Sigmoid colon (tissue), 7 donors: ENCODE results near the gene SH2D2A. TPM values are rescaled to one million over a fixed set of nuclear protein-coding genes. Genes with fewer than 3 reads are reported as not detected.

Experiments
- DNase-seq: peaks from one replicate; pipeline ENCODE4 v3.0.0-alpha.2; 2019
- H3K27ac ChIP-seq, 4 donors: fragments of 200-600 bp; sonication (generic); one replicate each; pipeline ENCODE4 v1.5.1; 2016 to 2019; ENCODE audit warnings: mild to moderate bottlenecking in 1 of 4
- H3K27me3 ChIP-seq, 3 donors: fragments of 200-600 bp; sonication (generic); one replicate each; pipeline ENCODE4 v1.5.1; 2019; ENCODE audit warnings: mild to moderate bottlenecking in 1 of 3
- H3K36me3 ChIP-seq, 4 donors: fragments of 200-600 bp; sonication (generic); one replicate each; pipeline ENCODE4 v1.5.1; 2016 to 2019
- H3K4me1 ChIP-seq, 4 donors: fragments of 200-600 bp; sonication (generic); one replicate each; pipeline ENCODE4 v1.5.1; 2017 to 2019
- H3K4me3 ChIP-seq, 4 donors: fragments of 200-600 bp; sonication (generic); one replicate each; pipeline ENCODE4 v1.5.1; 2017 to 2019; ENCODE audit warnings: mild to moderate bottlenecking in 2 of 4, moderate library complexity in 1 of 4
- H3K9me3 ChIP-seq, 4 donors: fragments of 200-600 bp in 3 of 4; sonication (generic) in 3 of 4; one replicate each; pipeline versions ENCODE4 v1.5.1 to v1.6.1; 2013 to 2019
- CTCF ChIP-seq, 4 experiments: fragments of 450-650 bp in 3 of 4; fragments of 200-600 bp in 1 of 4; IDR thresholded peaks; one replicate each; pipeline ENCODE4 v1.5.1; 2016 to 2019; ENCODE audit warnings: antibody characterized with exemption in 4 of 4, mild to moderate bottlenecking in 3 of 4, moderate library complexity in 2 of 4
- EP300 ChIP-seq, 4 donors: sonication (generic); formaldehyde crosslinking; IDR thresholded peaks; one replicate each; pipeline ENCODE4 v1.6.1; 2017; ENCODE audit warnings: antibody characterized with exemption in 4 of 4
- POLR2A ChIP-seq, 2 donors: fragments of 450-650 bp; IDR thresholded peaks; one replicate each; pipeline ENCODE4 v1.6.1; 2016; ENCODE audit warnings: antibody characterized with exemption in 2 of 2, mild to moderate bottlenecking in 2 of 2, moderate library complexity in 2 of 2
- POLR2AphosphoS5 ChIP-seq, 4 donors: sonication (generic); formaldehyde crosslinking; IDR thresholded peaks; one replicate each; pipeline ENCODE4 v1.6.1; 2017; ENCODE audit warnings: antibody characterized with exemption in 4 of 4
- WGBS, 2 donors: extraction: QIAGEN DNeasy Blood & Tissue Kit; methylation state at CpG; one replicate each; pipeline ENCODE4 v1.1.7; 2013; 5-methylcytosine and 5-hydroxymethylcytosine counted together
- intact Hi-C: fragments of 100-400 bp; cut with DNase I; formaldehyde crosslinking; loops from one replicate; pipeline ENCODE4 v1.15.1; 2023
- polyA plus RNA-seq, 3 donors: library from polyadenylated mRNA; stranded (reverse); fragments of 200-250 nt; gene quantifications; one replicate each; pipeline ENCODE4 v1.2.3, GENCODE V29; 2013
- total RNA-seq, 4 donors: library from RNA; depleted of rRNA; stranded (reverse); fragments of >200 nt; gene quantifications; one replicate each; pipeline ENCODE4 v1.1.0, GENCODE V29; 2016
- donor health status: healthy with polysubstance abuse.
- donor health status: Bipolar disorder and iron deficiency.
- donor health status: healthy.

SH2D2A gene
- total and polyA plus RNA-seq, 7 donors: 0.69 to 8.2 (median 3.3) TPM

- intact Hi-C loops: no loop called here
- peaks cover 0 to 17% (median 13%) of the 10 kb centered on the region in 4 donors for H3K4me1 ChIP-seq
- 5 to 10% methylated on average over 60 of the region's 60 CpGs for WGBS, 2 donors
- TF ChIP-seq POLR2A (IDR thresholded peaks at IDR 0.05) (no peak), CTCF (IDR thresholded peaks at IDR 0.05) (peak in 3 of 4 experiments; percentile 31 to 53 (median 52))
- peaks cover 0 to 16% (median 0%) of the 10 kb centered on the region in 3 donors for H3K27me3 ChIP-seq
- no peaks in the 10 kb centered on the region for H3K36me3 ChIP-seq
- H3K27ac ChIP-seq: peak overlapping the region in 3 of 4 donors; percentile 57 to 77 (median 66)
- DNase-seq: peak; percentile 83
- H3K4me3 ChIP-seq: peak overlapping the region; percentile 13 to 54 (median 45)
- no peaks in the 10 kb centered on the region for H3K9me3 ChIP-seq
These were observed 2.7 kb downstream of the SH2D2A start for GRCh38 chr1:156813750-156814570.

DNA sequence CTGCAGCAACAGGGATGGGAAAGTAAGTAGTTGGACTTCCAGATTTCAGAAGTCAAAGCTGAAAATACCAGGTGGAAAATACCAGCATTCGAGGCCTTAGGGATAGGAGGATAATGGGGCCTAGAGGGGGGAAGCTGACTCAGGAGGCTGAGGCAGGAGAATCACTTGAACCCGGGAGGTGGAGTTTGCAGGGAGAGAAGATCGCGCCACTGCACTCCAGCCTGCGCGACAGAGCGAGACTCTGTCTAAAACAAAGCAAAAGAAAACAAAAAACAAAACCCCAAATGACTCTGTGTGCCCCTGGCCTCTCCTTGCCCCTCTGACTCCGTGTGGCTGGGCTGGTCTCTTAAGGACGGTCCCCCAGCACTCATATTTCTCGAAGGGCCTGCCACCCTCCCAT lies 3.4 kb downstream of the SH2D2A start:
- WGBS, 2 donors: 33 to 54% methylated on average over 10 of the region's 10 CpGs
- no peak for TF ChIP-seq CTCF (IDR thresholded peaks at IDR 0.05)
- TF ChIP-seq EP300 (IDR thresholded peaks at IDR 0.05): no peak
- TF ChIP-seq POLR2A (IDR thresholded peaks at IDR 0.05): no peak
- TF ChIP-seq POLR2AphosphoS5 (IDR thresholded peaks at IDR 0.05): no peak
- intact Hi-C loops: no loop called here

GRCh38 chr1:156812293-156812990 lies 4.2 kb downstream of the SH2D2A start:
- 98% methylated on average over 10 of the region's 10 CpGs for WGBS, 2 donors
- DNase-seq: no peak
- H3K4me3 ChIP-seq: no peak overlapping the region
- peaks cover 0 to 17% (median 13%) of the 10 kb centered on the region in 4 donors for H3K4me1 ChIP-seq
- H3K27me3 ChIP-seq: peaks cover 0 to 16% (median 0%) of the 10 kb centered on the region in 3 donors
- no peaks in the 10 kb centered on the region for H3K36me3 ChIP-seq
- no peaks in the 10 kb centered on the region for H3K9me3 ChIP-seq
- no peak overlapping the region for H3K27ac ChIP-seq
- intact Hi-C loops: no loop called here
- TF ChIP-seq EP300 (IDR thresholded peaks at IDR 0.05) (no peak), POLR2A (IDR thresholded peaks at IDR 0.05) (no peak), POLR2AphosphoS5 (IDR thresholded peaks at IDR 0.05) (no peak), CTCF (IDR thresholded peaks at IDR 0.05) (no peak)

More for the DNA sequence above, 3.4 kb downstream of the SH2D2A start:
- no peaks in the 10 kb centered on the region for H3K9me3 ChIP-seq
- H3K4me3 ChIP-seq: peak overlapping the region; percentile 13 to 54 (median 45)
- no peaks in the 10 kb centered on the region for H3K36me3 ChIP-seq
- H3K4me1 ChIP-seq: peaks cover 0 to 17% (median 13%) of the 10 kb centered on the region in 4 donors
- no peak for DNase-seq
- peak overlapping the region in 2 of 4 donors; percentile 57 to 66 for H3K27ac ChIP-seq
- H3K27me3 ChIP-seq: peaks cover 0 to 16% (median 0%) of the 10 kb centered on the region in 3 donors

- H3K4me3 ChIP-seq: no peak overlapping the region
- intact Hi-C loops: no loop called here
- H3K27me3 ChIP-seq: peaks cover 0 to 16% (median 0%) of the 10 kb centered on the region in 3 donors
- no peak overlapping the region for H3K27ac ChIP-seq
- 60 to 70% methylated on average over 4 of the region's 4 CpGs for WGBS, 2 donors
- TF ChIP-seq CTCF (IDR thresholded peaks at IDR 0.05) (no peak), POLR2A (IDR thresholded peaks at IDR 0.05) (no peak), EP300 (IDR thresholded peaks at IDR 0.05) (no peak), POLR2AphosphoS5 (IDR thresholded peaks at IDR 0.05) (no peak)
- DNase-seq: no peak
- H3K36me3 ChIP-seq: no peaks in the 10 kb centered on the region
- H3K9me3 ChIP-seq: no peaks in the 10 kb centered on the region
- peaks cover 0 to 27% (median 19%) of the 10 kb centered on the region in 4 donors for H3K4me1 ChIP-seq
These were observed 5.5 kb downstream of the SH2D2A start for GRCh38 chr1:156811168-156811567.
